Activated CD4-positive, alpha-beta T cell treated with anti-CD3 and anti-CD28 coated beads for 48 hours (primary cell): Measurements from ENCODE around the gene SLX4IP.

Source experiments
- DNase-seq: peaks from one replicate; pipeline ENCODE4 v3.0.0-alpha.2; 2020

Gene SLX4IP

GRCh38 chr20:10429443-10429981 is 5.6 kb upstream of the SLX4IP start:
- DNase-seq, result no peak

GRCh38 chr20:10430000-10430466 is 5.1 kb upstream of the SLX4IP start:
- DNase-seq, result no peak

- DNase-seq, result no peak
Observed at GRCh38 chr20:10430704-10431103, 4.4 kb upstream of the SLX4IP start.

- DNase-seq, result no peak
Observed at GRCh38 chr20:10432079-10432478, 3.0 kb upstream of the SLX4IP start.

GRCh38 chr20:10433014-10433622 is 2.0 kb upstream of the SLX4IP start:
- DNase-seq, result no peak

- peak; percentile 90 for DNase-seq
Observed at GRCh38 chr20:10433623-10434466, 1.3 kb upstream of the SLX4IP start, which contains the start of gene MKKS. TSS of gene MKKS (minus strand) at chr20:10434222. CDS start at chr20:10413514, 20,708 bp downstream.

GRCh38 chr20:10434467-10434831 is 656 bp upstream of the SLX4IP start:
- peak; percentile 82 for DNase-seq

GRCh38 chr20:10436053-10436699 is 1.1 kb downstream of the SLX4IP start:
- no peak for DNase-seq

- no peak for DNase-seq
Observed at GRCh38 chr20:10438217-10438616, 3.1 kb downstream of the SLX4IP start.

GRCh38 chr20:10443936-10444335 is 8.8 kb downstream of the SLX4IP start:
- no peak for DNase-seq

GRCh38 chr20:10445758-10446157 is 10.7 kb downstream of the SLX4IP start:
- no peak for DNase-seq

- peak; percentile 64 for DNase-seq
Observed at GRCh38 chr20:10447028-10447427, 11.9 kb downstream of the SLX4IP start.

GRCh38 chr20:10448270-10449156 is 13.4 kb downstream of the SLX4IP start:
- DNase-seq, result no peak

- DNase-seq, result no peak
Observed at GRCh38 chr20:10449270-10449669, 14.2 kb downstream of the SLX4IP start.

- peak; percentile 34 for DNase-seq
Observed at GRCh38 chr20:10453241-10453640, 18.1 kb downstream of the SLX4IP start.

- no peak for DNase-seq
Observed at GRCh38 chr20:10454151-10454750, 19.1 kb downstream of the SLX4IP start.

- DNase-seq, result no peak
Observed at GRCh38 chr20:10461495-10461894, 26.4 kb downstream of the SLX4IP start.

- DNase-seq, result no peak
Observed at GRCh38 chr20:10462516-10462915, 27.4 kb downstream of the SLX4IP start.

- no peak for DNase-seq
Observed at GRCh38 chr20:10463622-10464021, 28.5 kb downstream of the SLX4IP start.

- no peak for DNase-seq
Observed at GRCh38 chr20:10465135-10465534, 30.0 kb downstream of the SLX4IP start.

GRCh38 chr20:10466325-10466724 is 31.2 kb downstream of the SLX4IP start:
- DNase-seq, result no peak

GRCh38 chr20:10466855-10467254 is 31.8 kb downstream of the SLX4IP start:
- no peak for DNase-seq
